HS-5 (cell line): Measurements from ENCODE around the gene GAS7.
"Not testable (repeated sequence)": the region's sequence is repeated elsewhere in the genome, so short reads cannot be mapped to it uniquely, and the experiment has no call there.

ENCODE experiments used
- DNase-seq: peaks from one replicate; pipeline ENCODE4 v3.0.0-alpha.2; 2012; ENCODE audit warnings: low read depth

The GAS7 gene

DNA sequence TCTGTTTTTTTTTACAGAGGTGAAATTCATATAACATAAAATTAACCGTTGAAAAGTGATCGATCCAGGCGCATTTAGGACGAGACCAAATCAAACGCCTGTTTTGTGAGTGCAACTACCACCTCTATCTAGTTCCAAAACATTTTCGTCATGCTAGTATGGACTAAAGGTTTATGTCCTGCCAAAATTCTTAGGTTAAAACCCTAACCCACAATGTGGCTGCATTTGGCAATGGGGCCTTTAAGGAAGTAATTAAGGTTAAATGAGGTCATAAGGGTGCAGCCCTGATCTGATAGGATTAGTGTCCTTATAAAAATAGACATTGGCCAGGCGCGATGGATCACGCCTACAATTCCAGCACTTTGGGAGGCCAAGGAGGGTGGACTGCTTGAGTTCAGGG, 260.5 kb downstream of the GAS7 start:
- DNase-seq = no peak

DNA sequence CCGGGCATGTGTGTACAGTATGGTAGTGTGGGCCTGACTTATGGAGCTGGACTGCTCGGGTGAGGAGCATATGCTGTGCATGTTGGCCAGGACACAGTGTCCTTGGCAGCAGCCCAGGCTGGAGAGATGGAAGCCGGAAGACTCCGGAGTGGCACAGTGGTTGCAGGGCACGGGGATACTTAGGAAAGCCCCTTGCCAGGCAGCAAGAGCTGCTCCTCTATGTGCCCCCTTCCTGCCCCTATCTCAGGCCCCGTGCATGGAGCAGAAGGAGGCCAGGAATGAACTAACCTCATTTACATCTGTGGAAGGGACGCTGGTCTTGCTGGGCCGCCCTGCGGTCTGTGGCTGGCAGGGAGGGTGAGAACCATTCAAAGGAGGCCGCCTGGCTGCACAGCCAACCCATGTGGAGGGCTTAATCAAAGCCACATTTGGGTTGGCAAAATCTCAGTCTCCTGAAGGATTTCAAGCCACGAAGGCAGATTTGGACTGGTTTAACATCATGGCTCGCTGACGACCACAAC, 261.1 kb downstream of the GAS7 start:
- DNase-seq = no peak

DNA sequence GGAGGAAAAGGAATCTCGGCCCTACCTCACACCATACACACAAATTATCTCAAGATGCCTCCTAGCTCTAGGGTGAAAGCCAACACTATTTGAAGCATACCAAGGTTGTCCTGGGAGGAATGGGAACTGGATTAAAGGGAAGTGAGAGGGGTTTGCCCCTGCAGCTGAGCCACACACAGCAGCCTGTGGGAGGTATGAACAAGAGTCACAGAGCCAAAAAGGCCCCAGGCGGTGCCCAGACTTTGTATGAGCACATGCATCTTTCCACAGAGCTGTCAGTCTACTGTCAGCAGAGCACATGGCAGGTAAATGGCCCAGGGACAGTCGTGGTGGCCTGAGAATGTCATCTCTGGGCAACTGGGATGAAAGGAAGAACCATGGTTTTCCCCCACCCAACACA, 262.3 kb downstream of the GAS7 start:
- DNase-seq = no peak

DNA sequence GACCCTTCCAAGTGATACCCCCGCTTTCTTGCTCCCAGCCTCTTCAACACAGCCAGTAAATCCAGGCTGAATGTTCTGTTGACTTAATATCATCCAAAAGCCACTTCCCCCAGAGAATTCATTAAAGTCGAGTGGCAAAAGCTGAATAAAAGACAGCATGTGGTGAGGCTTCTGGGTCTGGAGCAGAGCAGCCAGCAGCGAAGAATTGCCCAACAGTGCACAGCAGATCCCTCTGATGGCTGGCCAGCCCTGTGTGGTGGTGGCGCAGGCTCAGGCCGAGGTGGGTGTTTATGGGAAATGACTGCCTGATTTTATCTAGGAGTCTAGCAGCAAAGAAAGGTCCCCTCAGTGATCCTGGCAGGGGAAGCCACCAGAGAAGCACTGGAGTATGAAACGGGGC, 263.0 kb downstream of the GAS7 start:
- no peak for DNase-seq

DNA sequence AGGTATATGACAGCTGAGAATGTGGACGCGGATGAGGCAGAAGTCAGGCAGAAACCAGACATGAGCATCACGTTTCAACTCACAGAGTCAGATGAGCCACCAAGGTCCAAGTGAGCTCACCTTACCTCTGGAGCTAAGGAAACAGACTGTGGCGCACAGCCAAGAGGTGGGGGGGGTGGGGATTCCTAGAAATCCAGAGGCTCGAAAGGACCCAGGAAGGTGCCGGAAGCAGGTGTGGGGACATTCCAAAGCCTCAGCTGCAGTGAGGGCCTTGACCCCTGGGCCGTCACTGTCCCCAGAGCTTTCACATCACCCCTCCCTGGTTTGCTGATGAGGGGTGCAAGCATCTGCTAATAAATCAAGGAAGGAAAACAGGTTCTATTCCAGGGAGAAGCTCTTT, 264.1 kb downstream of the GAS7 start:
- no peak for DNase-seq

DNA sequence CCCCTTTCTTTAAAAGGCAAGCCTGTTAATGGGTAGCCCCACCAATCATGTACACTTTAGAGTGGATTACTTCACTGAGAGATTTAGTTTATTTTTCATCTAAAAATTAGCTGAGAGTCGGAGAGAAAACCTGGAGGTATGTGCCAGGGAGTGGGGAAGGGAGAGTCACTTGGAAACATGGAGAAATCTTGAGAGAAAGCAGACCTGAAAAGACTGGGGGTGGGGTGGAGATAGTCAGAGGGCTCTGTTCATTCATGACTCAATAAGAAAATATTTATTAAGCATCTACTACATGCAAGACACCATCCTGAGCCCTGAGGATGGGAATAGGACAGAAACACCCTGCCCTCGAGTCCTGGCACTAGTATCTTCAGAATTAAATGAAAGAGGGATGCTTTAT, 265.9 kb downstream of the GAS7 start:
- DNase-seq = no peak

DNA sequence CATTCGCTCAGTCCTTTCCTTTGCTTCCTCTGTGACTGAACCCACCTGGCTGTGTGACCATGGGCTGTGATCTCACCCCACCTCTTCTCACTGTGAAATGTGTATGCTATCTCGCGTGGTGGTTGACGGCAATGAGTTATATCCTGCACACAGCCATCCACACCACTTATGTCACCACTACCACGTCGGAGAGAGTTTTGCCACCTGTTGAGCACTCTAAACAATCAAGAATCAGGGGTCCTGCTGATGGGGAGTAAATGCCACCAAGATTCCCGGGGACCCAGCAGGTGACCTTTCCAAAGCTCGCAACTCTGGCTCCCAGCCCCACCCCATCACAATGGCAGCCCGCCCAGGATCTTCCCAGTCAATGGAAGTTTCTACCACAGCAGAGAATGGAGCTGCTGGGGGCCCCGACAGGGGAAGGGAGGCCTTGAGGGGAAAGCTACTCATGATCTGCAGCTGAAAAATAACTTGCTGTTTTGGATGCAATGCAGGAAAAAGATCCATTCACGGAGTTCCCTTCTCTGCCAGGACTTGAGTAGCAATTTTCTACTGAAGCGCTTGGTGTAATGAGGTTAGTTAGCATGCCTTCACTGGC, 267.2 kb downstream of the GAS7 start:
- DNase-seq = no peak

DNA sequence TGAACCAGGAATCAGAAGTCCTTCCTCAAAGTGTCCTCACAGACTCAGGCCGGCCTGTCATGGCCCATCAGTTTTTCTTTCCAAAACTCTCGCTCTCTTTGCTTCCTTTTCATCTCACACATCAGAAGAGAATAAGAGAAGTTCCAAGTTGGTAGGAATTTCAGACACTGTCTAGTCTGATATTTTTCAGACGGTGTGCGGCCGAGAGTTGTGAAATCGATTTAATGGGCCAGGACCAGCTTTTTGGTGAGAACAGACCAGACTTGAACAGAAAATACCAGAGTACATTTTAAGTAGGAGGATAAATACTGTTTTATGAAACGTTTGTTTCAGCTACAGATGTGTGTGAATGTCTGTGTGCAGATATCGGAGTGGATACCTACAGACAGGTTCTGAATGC, 268.5 kb downstream of the GAS7 start:
- no peak for DNase-seq

DNA sequence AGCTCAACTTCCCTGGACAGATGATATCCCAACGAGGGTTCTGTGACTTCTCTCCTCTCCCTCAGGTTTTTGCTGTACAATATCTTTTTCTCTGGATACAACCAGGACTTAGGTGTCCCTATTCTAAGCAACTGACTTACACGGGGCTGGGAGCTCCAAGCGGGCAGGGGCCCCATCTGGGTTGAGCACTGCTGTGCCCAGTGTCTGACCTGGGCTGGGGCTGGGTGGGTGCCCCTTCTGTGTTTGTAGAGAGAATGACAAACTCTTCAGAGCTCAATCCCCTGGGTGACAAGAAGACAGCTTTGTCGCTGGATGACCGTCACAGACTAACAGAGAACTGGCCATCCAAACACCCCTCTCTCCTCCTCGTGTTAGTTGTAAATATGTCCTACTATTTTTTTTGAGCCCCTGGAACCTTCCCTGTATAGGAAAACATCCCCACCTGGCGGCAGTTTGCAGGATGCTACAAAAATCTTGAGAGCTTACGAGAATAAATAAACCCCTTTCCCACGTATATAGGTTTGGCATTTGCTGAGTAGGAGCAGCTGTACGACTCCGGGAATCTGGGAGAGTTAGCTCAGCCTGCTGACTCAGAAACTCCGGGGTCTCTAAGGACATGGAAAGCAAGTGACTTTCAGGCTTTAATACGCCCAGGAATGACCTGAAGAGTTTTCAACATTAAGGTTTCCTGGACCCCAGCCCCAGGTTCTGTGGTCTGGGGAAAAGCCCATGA, 269.6 kb downstream of the GAS7 start:
- DNase-seq = peak; percentile 60

DNA sequence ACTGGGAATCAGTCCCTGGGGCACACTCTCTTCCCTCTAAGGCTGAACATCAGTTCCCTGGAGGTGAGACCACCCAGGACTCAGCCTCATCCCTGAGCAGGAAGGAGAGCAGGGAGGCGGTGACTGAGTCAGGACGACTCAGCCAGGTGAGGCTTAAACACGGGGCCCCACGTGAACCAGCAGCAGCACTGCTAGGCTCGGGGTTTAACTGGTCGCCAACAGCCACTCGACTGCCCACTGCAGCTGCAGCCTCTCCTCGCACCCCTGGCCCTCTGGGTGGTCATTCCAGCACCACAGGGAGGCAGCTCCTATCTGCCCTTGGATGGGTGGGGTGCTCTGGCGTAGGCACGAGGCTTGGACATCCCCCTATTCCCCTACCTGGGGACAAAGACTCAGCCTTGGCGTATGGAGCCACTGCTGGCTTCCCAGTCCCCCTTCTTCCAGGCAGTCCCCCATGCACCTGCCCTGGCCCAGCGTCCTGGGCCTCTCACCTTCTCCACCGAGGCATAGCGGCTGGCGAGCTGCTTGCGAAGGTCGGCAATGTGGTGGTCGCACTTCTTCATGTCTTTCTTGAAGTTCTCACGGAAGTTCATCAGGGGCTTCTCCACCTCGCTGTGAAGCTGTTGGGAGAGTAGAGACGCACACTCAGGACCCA, 272.1 kb downstream of the GAS7 start:
- DNase-seq = no peak

DNA sequence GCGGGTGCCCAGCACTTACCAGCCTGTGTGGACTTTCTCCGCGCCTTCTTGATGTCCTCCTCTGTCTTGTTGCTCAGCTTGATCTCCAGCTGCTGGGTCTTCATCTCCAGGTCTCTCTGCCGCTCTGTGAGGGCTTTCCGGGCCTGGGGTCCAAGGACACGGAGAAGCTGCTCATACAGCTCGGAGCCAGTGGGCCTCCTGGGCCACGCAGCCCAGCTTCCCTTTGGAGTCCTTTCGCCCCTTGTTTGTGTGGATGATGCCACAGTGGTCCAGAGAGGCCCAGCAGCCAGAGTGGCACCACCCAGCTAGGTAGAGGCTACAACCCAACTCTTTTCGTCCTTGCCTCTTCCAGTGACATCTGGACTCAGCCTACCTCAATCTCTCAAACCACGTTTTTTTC, 272.9 kb downstream of the GAS7 start:
- no peak for DNase-seq

DNA sequence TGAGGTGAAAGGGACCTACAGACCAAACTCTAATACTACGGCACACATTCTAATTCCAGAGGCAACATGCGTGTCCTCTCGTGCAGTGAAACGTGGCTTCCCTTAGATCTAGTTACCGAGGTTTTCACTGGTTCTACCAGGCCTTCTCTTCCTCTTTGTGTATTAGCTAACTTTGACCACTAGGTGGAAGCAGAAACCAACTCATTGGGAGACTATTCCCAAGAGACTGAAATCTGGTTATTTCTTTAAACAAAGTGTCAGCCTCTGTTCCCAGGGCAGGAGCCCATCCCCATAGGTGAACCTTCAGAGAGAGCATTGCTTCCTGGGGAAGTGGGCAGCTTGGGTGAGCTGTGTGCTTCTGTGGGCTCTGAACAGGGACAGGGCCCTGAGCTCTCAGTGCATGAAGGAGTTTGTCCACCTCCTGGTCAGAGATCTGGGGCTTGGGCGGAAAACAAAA, 273.6 kb downstream of the GAS7 start:
- DNase-seq = peak; percentile 46

DNA sequence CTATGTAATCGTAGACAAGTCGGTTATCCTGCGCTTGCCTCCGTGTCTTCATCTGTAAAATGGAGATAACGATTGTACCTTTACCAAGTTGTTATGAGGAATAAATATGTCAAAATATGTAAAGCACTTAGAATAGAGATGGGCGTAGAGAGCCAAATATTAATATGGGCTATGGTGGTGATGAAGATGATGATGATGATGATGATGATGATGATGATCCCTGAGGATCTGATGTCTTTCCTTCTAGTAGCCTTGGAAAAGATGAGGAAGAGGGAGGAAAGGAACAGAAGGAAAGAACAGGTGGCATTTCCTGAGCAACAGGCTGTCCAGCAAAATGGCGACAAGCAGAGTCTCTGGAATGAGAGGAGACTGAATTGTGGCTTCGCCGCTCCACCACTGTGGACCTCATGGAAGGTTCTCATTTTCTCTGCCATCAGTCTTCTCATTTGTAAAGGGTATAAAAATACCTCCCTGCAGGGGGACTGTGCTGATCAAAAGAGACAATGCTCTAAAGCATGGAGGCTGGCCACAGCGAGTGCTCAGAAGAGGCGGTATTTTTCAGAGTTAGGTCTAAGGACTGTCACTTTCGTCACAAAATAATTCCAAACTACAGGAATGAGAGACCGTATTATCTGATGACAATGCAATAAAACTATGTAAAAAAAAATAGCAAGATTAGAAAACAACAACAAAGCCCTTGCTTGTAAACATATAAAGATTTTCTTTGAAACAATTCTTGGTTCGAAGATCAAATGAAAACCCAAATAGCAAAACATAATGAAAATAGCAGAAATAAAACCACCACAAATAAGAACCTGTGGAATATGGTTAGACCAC, 276.2 kb downstream of the GAS7 start:
- no peak for DNase-seq

DNA sequence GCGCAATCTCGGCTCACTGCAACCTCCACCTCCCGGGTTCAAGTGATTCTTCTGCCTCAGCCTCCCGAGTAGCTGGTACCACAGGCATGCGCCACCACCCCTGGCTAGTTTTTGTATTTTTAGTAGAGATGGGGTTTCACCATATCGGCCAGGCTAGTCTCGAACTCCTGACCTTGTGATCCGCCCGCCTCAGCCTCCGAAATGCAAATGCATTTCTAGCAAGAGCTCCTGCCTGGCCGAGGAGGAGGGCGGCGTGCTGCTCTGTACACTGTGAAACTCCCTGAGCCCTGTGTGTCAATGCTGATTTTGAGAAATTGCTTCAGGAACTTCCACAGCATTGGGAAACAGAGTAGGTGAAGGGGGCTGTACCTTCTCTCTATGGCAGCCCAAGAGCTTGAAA, 277.2 kb downstream of the GAS7 start:
- DNase-seq = not testable (repeated sequence)

DNA sequence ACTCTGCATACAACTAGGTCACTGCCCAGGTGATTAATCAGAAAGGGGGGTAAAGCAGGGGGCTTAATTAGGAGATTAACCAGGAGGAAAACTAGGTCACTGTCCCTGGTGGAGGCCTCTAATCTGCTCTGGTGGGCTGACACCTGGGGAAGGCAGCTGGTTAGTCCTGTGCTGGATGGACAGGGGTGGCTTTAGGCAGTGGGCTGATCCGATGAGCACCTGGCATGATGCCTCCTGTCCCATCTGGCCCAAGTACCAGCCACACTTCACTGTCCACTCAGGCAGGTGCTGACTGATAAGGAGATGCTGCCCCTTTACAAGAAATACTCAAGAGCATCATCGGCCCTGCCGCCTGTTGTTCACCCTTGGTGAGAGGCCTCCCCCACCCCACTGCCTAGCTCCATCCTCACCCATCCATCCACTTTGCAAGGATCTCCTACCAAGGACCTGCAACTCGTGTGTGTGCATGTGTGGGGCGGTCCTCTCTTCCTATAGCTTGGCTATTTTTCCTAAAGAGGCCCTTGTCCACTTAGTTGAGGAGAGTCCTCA, 279.5 kb downstream of the GAS7 start:
- DNase-seq = no peak

DNA sequence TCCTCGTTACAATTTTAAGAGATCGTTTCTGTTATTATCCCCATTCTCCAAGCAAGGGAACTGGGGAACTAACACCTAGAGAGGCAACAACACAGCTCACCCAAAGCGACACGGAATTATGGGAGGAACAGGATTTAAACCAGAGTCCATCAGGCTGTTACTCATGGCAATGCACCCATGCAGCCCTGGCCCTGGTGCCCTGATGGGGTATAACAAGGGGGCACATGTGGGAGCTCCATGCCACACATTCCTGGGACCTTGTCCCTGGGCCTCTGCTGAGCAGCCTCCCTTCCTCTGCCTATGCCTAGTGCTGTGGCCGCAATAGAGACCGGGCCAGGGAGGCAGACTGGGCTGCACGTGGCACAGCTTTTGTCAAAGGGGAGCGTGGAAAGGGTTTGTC, 280.1 kb downstream of the GAS7 start:
- DNase-seq = no peak

DNA sequence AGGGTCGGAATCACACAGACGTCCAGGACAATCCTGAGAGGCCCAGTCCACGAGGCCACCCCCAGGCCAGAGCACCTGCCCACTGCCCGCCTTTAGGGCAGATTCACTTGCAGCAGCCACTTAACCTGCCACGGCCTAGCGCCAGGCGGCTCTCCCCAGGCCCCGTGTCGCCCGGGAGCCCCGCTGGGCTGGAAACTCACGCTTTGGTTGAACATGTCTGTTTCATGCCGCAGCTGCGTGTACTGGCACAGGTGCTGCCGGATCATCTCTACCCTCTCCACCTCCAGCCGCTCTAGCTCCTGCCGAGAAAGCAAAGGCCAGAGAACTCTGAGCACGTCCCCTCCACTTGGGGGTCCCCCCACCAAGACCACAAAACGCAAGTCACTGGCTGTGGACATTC, 280.6 kb downstream of the GAS7 start:
- DNase-seq = no peak

DNA sequence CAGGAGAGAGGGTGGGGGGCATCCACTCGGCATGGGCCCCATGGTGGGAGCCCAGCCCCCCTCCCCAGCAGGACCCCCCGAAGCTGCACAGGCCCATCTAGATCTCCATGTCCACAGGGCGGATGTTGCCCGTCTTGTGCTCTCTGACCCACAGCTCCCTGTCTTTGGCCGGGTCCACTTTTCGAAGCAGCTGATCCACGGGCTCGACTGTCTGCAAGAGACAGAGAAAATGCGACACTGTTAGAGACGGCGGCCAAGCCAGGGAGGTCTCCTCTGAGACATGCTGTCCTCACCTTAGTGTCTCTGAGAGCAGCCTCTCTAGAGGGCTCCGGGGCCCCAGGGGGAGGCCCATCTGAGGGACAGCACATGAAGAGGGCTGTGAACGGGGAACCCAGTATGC, 281.3 kb downstream of the GAS7 start:
- DNase-seq = no peak

DNA sequence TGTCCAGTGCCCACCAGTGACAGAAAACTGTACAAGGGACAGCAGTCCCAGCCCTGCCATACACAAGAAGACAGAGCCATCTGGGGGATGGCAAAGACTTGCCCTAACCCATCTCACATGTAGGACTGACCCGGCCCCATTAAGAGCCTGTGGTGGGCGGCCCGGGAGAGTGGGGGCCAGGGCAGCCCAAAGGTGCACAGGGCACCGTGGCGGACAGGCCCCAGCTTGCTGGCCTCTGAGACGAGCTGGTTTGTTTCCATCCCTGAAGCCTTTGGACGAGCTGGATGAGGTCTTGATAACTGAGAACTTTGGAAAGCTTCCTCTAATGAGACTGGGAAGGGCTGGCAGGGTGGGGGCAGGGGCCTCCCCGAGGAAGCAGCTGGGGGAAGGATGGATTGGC, 282.3 kb downstream of the GAS7 start:
- DNase-seq = no peak

DNA sequence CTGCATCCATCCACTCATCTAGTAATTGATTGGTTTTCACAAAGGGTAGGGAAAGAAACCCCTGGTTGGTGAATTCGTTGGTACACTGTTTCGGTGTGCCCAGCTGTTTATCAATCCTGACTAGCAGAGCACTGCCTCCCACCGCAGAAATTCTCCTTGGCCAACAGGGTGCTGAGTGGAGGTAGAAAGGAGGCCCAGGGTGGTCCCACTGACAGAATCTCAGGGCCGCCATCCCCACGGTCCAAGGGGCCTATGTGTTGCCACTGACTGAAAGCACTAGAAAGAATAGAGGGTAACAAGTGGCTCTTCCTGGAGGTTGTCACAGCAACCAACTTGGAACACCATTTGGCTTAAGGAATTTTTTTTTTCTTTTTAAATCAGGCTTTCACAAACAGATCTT, 284.9 kb downstream of the GAS7 start:
- DNase-seq = no peak

DNA sequence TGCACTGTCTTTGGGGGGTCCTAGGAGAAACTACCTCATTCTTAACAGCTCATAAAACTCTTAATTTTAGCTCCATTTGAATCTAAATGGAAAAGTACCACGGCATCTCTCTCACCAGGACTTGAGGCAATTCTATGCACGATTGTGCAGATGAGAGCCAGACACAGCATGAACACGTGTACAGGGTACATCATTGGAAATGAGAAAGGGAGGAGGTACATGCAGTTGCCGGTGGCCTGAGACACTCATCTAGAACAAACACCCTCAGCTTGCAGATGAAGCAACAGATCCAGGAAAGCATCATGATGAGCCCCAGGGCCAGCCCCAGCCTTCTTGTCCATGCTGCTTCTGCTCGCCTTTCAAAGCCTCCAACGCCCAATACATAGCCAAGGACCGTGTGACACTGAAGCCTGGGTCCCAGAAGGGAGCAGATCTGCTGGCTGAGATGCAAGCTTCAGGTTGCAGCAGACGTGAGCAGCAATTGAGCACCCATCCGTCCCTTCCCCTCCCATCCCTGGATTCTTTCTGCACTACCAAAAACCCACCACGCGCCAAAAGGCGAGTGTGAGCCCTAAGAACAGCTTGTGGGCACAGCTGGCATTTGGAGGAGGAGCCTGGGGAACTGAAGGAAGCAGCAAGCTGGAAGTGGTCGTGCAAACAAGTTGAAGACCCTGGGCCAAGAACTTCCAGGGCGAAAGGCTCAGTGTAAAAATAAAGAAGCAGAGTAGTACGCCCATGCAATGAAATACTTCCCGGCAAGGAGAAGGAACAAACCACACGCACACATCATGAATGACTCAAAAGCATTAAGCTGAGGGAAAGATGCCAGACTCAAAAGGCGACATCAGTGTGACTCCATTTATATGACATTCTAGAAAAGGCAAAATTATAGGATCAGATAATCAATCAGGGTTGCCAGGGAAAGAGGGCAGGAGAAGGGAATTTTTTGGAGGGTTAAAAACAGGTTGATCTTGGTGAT, 286.0 kb downstream of the GAS7 start:
- DNase-seq = no peak
